ENCODE results near the gene TSPAN2.

- TF ChIP-seq RARB (CRISPR knock-in tag; IDR thresholded peaks at IDR 0.05) (no peak), ZFP30 (CRISPR knock-in tag; IDR thresholded peaks at IDR 0.05) (no peak), POU6F1 (CRISPR knock-in tag; IDR thresholded peaks at IDR 0.05; ENCODE audit: borderline replicate concordance, low read depth) (no peak), TOX (CRISPR knock-in tag; IDR thresholded peaks at IDR 0.05; ENCODE audit: borderline replicate concordance) (no peak), ESRRG (CRISPR knock-in tag; IDR thresholded peaks at IDR 0.05) (no peak), ARNTL (CRISPR knock-in tag; IDR thresholded peaks at IDR 0.05; ENCODE audit: borderline replicate concordance, low read depth) (no peak), ISL1 (CRISPR knock-in tag; IDR thresholded peaks at IDR 0.05) (peak; percentile 69), ZC3H10 (CRISPR knock-in tag; IDR thresholded peaks at IDR 0.05) (no peak), ZFP3 (CRISPR knock-in tag; IDR thresholded peaks at IDR 0.05) (no peak), CREB5 (CRISPR knock-in tag; IDR thresholded peaks at IDR 0.05; ENCODE audit: low read depth) (no peak), PATZ1 (CRISPR knock-in tag; IDR thresholded peaks at IDR 0.05; ENCODE audit: borderline replicate concordance) (no peak)
These were observed 4.3 kb downstream of the TSPAN2 start for GRCh38 chr1:115084902-115085511.
